NCI-H2227 (cell line): Measurements from ENCODE around the gene GPR161.
A peak's percentile ranks its signal among the peaks of the same experiment; 100 is the strongest.

ENCODE experiments used
- DNase-seq: peaks from one replicate; lab custom pipeline; 2025; ENCODE audit not compliant: unreplicated experiment; lab: John Stamatoyannopoulos, UW

The GPR161 gene

DNA sequence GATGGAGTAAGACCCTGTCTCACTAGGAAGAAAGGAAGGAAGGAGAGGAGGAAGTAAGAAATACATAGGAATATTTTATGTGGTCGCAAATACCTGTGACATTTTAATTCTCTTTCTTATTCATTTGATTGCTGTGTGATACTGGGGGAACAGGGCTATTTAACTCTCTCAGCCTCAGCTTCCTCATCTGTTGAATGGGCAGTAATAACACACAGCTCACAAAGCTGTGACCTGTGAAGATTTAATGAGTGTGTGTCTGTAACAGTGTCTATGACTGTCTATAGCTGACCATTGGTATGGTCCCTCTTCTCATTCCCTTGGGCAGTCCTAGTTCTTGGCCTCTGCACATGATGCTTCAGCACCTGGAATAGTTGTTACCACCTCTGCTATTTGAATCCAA lies 13.6 kb upstream of the GPR161 start:
- DNase-seq, result no peak

DNA sequence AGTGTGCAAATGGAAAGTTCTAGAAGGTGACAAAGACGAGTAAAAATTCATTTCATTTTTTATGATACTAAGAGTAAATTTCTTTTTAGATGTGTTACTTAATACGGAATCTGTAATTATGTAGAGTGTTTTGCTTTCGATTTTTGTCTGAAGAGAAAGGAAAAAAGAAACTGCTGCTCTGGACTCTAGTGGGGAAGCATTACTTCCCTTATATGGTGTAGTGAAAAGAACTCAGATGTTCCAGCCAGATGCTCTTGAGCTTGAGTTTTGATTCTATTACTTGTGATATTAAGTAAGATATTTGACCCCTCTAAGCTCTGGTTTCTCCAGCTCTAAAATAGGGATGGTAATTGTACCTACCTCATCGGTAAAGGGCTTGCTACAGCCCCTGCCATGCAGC lies 12.2 kb upstream of the GPR161 start:
- DNase-seq, result no peak

DNA sequence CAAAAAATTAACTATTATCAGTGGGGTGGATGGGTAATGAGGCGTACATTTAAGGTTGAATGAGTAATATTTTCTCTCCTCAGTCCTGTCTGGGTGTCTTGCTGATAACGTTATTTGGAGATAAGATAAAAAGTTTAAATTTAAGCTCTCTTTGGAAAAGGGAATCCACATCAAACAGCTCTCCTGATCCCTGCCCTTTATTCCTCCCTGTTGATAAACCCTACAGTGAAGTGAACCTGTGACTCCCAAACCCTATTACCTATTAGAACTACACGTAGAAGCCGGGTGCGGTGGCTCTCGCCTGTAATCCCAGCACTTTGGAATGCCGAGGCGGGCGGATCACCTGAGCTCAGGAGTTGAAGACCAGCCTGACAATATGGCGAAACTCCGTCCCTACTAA lies 9.9 kb upstream of the GPR161 start:
- DNase-seq, result no peak

DNA sequence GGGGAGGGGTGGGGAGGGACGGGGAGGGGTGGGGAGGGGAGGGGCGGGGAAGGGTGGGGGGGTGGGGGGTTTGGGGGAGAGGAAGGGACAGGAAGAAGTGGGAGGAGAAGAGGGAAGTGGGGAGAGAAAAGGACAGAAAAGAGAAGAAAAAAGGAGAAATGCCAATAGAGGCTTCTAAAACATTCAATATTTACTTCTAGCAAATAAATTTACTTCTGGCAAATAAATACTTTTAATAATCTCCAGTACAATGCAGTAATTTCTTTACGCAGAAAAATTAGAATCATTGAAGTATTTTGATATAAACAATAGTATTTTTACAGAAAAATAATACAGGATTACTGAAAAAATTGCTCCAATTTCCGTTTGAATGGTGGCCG lies 9.4 kb upstream of the GPR161 start:
- no peak for DNase-seq

DNA sequence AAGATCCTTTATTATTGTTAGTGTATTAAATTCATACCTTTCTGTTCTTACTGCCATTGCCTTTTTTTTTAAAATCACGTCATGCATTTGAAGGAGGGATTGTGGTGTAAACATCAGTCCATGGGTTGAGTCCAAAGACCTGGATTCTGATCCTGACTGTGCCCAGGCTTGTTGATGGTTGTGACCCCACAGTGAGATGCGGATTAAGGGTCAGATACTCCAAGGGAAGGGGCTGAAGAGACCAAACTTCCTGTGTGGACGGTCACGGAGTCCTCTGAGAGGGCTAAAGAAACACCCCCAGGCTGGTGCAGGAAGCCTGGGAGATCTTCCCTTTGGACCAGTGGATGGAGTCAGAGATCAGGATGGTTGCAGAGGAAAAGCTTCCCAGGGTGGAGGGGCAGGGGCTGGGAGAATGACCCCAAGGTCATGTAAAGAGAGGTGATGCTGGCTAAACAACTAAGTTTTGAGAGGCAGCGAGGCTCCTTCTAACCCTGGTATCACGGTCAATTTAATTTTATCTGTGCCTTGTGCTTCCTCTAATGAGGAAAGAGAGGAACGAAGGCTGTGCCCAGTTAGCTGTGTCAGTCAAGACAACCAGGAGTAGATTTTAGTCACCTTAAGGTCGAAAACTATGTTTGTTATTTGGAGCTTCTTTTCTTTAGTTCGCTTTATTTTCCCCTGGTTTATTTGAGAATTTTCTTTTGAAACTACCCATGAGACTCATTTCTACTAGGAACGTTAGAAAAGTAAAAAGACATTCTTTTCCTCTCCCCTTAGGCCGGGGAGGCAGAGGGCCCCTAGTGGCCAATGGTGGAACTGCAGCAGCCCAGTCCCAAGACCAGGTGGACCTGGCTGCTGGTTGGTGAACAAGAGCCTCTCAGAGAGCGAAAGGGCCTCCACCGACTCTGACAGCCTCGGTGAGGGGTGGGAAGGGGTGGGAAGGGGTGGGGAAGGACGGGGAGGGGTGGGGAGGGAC lies 8.7 kb upstream of the GPR161 start:
- peak; percentile 89 for DNase-seq

DNA sequence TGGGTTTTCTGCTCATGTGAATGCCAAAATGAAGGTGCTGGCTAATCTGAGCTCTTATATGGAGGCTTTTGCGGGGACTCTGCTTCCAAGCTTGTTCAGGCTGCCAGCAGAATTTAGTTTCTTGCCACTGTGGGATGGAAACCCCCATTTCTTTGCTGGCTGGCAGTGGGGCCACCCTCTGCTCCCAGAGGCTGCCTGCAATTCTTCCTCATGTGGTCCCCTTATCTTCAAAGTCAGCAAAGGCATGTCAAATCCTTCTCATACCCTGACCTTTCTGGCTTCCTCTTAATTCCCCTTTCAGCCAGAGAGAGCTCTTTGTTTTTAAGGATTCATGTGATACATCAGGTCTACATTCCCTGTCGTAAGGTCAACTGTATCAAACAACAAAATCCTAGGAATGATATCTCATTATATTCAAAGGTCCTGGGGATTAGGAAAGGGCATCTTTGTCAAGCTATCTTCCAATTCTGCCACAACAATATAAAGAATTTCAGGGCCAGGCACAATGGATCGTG lies 5.2 kb upstream of the GPR161 start:
- DNase-seq, result no peak

DNA sequence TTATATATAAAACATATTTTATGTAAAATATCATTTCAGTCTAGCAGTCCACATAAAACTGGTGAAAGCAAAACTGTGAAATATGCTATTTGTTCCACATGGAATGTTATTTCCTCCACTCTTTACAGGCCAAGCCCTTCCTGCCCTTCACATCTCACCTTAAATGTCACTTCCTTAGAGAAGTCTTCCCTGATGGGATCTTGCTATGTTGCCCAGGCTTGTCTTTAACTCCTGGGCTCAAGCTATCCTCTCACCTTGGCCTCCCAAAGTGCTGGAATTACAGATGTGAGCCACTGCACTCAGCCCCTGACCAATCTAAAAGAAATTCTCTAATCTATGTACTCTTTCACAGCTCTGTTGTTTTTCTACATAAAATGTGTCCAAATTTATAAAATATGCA lies 2.3 kb upstream of the GPR161 start:
- DNase-seq, result no peak

DNA sequence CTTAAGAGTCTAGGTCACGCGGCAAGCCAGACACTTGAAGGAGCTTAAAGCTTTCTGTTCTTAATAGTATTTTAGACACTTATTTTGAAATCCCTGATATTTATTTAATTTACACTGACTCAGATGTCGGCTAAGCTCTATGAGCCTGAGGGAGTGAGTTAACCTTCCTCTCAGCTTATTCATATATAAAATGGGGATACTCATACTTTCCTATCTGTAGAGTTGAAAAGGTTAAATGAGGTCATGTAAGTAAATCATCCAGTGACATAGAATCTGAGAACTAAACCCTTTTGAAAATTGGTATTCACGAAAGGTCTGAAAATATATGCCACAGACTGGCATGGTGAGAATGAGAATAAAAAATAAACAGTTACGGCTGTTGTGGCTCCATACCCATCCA lies 1.4 kb upstream of the GPR161 start:
- no peak for DNase-seq

DNA sequence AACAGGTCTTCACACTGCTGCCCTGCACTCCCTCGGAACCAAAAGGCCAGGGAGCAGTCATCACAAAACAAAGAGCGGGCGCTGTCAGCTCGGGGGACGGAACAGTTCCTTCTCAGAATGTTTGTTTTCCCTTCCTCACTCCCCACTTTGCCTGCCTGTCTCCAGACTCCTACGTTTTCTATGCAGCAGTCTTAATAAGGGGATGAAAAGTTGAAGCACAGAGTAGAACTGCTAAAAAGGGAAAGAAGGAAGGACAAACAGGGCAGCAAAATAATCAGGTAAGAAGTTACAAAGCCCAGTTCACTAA lies 738 bp upstream of the GPR161 start:
- DNase-seq, result no peak

DNA sequence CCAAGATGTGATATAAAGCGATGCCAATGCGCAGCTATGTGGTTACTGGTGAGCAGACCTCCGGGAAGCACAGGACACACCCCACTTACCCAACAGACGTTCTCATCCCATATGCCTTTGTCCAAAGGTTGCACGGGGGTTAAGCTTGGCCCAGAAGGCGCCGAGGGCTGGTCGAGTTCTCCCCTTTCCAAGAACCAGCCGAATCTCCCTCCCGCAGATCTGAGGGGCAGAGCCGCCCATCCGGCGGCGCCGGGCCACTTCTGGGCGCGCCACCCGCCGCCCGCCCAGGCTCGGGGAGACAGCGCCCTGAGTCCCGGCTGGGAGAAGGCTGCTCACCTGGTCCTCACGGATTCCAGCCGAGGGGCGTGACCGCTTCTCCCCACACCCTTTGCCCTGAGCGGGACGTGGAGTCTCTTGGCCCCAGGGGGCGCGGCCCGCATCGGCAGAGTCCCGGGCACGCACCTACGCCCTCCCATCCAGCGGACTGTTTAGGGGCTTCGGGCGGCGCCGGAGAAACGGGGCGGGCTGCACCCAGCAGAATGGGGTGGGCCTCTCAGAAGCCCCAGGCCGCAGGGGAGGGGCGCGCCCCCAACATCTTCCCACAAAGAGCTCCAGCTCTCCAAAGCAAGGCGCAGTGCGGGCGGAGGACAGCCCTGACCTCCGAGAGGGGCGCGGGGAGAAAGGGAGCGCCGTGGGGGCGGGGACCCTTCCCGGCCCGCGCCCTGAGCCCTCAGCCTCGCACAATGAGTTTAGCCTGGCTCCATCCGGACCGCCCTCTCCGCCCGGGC lies 615 bp downstream of the GPR161 start:
- peak; percentile 62 for DNase-seq

DNA sequence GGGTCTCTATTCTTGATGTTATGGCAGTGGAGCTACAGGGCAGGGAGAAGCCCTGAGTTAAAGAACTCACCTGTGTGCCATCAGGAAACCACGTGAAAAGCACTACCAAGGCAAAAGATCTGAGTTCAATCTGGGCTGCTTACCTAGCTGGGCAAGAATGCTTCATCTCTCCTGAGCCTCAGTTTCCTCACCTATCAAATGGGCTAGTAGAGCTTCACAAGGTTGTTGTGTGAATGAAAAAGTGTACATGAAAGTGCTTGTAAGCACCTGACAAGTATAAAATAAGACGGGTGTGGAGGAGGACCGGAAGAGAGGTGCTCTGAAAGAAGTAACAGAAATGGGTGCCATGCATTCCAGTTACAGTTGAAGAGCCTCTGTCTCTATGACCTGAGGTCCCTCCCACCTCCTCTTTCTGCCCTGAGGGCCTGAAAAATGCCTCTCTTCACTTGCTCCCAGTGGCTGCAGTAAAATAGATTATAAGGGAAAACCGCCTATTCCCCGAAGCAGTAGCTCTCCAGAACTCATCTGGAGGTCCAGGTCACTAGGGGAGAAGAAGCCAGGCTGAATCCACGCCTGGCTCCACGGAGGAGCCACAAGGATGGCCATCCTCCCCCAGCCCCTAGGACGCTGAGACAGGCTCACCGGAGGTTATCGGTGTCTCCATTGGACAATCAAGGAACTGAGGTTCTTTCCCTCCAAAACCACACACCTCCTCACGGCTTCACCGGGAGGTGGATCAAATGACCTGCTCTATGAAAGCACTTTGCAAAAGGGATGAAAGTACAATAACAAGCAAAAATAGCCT lies 1.4 kb downstream of the GPR161 start:
- DNase-seq, result peak; percentile 32

DNA sequence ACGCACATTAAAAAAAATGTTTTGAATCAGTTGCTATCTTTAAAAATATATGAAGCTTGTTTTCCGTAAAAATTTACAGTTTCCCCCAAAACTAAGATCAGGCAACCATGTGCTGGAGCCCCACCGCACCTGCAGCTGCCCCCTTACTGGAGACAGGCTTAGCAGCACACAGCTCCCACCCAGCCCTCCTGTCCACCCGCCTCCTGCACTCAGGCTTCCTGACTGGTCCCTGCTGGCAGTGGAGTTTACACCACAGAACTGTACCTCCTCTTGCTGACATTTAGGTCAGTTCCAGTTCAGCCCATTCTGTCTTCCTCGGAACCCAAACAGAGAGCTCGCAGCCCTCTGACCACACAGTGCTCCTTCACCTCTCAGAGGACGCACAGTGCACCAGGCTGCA lies 2.1 kb downstream of the GPR161 start:
- peak; percentile 20 for DNase-seq

DNA sequence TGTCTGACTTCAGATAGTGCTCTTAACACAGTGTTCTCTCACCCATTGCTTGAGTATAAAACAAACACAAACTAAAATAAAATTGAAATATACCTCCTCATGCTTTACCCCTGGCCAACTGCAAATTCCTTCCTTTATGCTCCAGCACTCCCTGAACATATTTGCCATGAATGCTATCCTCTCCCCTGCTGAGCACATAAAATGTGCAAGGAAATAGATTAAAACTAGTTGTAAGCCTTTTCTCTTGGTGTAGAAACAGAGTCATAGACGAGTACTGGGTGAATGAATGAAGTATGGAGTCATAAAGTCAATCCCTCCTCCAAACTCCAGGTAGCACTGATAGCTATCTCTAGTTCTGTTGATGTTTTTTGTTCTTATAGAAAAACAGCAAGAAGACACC lies 2.6 kb downstream of the GPR161 start:
- DNase-seq, result no peak

DNA sequence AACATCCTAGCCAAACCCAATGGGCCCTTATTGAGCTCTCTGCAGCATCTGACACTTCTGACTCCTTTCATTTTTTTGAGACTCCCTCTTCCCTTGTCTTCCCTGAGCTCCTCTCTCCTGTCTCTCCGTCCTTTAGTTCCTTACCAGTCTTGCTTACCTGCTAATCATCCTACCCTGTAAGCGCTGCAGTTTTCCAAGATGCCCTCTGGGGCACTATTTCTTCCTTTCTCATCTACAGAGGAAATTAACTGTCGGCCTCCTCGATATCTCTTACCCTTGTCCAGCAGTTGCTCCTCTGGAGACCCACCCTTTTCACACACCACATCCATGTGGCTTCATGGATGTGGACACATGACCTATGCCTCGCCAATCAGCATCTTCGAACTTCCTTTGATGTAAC lies 6.8 kb downstream of the GPR161 start:
- no peak for DNase-seq

DNA sequence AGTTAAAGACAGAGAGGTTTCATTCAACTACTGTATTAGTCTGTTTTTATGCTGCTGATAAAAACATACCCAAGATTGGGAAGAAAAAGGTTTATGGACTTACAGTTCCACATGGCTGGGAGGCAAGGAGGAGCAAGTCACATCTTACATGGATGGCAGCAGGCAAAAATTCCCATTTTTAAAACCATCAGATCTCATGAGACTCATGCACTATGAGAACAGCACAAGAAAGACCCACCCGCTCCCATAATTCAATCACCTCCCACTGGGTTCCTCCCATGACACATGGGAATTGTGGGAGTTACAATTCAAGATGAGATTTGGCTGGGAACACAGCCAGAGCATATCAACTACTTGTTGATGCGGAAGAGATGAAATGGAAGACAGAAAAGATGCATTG lies 9.2 kb downstream of the GPR161 start:
- DNase-seq, result no peak

DNA sequence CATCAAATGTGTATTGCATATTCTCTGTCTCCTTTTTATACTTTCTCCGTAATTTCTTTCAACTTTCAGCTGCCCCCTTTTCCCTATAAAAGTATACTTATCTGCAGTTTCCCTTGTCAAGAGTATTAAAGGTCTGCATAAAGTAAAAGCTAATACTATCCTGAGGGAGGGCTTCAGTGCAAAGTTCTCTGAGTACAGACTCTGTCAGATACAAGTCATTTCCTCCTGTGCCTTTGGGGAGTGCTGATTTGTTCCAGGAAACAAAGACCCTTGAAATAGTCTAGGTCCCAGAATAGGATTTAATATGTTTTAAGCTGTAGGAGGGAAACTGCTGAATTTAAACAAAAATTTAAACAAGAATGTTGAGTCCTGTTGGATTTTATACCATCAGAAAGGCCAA lies 11.7 kb downstream of the GPR161 start:
- no peak for DNase-seq

DNA sequence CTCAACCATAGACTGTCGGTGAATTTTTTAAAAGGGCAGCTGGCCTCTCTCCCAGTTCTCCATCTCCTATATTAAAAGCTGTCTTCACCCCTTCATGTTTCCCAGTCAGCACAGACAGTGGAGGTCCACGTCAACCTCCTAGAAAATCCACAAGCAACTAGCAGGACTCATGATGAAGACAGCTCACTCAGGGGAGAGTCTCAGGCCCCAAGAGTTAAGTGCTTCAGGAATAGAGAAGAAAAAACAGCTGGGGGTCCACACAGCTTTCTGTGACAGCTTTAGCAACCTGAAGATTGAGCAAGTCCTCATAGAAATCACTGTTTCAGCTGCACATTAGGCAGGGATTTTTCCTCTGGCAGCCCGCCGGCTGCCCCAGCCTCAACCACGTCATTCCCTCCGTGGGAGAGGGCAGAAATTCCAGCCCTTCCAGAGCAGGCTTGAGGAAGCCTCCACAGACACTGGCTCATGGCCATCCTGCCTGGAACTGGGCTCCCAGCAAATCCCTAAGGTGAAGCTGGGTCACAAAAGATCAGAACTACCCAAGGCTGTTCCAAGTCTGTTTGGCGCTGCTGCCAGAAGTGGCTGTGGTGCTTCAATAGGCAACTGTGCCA lies 15.2 kb downstream of the GPR161 start:
- DNase-seq, result no peak

DNA sequence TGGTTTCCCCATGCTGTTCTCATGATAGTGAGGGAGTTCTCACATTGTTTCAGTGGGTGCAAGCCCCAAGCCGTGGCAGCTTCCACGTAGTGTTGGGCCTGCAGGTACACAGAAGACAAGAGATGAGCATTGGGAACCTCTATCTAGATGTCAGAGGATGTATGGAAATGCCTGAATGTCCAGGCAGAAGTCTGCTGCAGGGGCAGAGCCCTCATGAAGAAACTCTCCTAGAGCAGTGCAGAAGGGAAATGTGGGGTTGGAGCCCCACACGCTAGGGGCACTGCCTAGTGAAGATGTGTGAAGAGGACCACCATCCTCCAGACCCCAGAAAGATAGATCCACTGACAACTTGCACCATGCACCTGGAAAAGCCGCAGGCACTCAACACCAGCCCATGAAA lies 17.0 kb downstream of the GPR161 start:
- DNase-seq, result no peak

DNA sequence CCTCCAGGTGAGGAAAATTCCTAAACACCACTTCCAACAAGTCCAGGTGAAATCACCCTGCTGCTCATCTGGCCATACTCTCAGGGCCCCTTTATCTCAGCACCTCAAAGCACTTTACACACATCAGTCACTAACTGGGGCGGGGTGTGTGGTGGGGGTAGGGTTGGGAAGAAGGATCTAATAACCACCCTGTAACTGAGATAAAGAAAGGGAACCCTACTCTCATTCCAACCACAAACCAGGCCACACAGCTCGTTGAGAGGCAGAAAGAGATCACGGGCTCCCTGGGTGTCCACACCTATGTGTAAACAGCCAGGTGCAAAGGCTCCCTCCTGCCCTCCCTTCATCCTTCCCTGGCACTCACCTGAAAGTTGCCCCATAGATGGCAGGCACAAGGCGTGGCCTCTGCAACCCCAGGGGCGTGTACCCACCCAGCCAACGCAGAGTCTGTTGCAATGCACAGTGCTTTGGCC lies 20.4 kb downstream of the GPR161 start:
- DNase-seq, result no peak

DNA sequence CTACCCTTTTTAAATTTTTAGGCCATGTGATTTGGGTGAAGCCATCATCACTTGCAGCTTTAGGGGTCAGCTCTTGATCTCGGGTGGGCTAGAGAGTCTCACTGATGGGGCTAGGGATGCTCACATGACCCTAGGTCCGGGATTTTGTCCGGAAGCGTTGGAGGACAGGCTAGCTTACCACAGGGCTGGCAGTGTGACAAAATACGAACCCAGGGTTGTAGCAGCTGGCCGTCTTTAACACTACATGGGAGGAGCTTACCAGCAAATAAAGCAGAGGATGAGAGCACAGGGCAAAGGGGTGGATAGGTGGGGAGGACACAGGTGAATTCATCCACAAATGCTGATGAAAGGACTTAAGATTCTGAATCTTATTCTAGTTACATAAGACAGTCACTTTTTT lies 21.9 kb downstream of the GPR161 start:
- DNase-seq, result no peak
